ENCODE measurements around the gene DGLUCY.
"Not testable (repeated sequence)": the region's sequence is repeated elsewhere in the genome, so short reads cannot be mapped to it uniquely, and the experiment has no call there.

The DGLUCY gene

GRCh38 chr14:91173904-91174303 is 60.0 kb downstream of the DGLUCY start:
- DNase-seq = no peak

GRCh38 chr14:91175291-91176201 is 61.7 kb downstream of the DGLUCY start:
- DNase-seq = no peak

GRCh38 chr14:91177073-91178034 is 63.5 kb downstream of the DGLUCY start:
- DNase-seq = peak; percentile 77

GRCh38 chr14:91180611-91181010 is 66.7 kb downstream of the DGLUCY start:
- no peak for DNase-seq

GRCh38 chr14:91182753-91183152 is 68.9 kb downstream of the DGLUCY start:
- not testable (repeated sequence) for DNase-seq

- no peak for DNase-seq
Observed at GRCh38 chr14:91184559-91184958, 70.7 kb downstream of the DGLUCY start.

- DNase-seq = no peak
Observed at GRCh38 chr14:91185721-91186120, 71.8 kb downstream of the DGLUCY start.

- DNase-seq = no peak
Observed at GRCh38 chr14:91186515-91187066, 72.7 kb downstream of the DGLUCY start.

- DNase-seq = no peak
Observed at GRCh38 chr14:91187271-91187670, 73.4 kb downstream of the DGLUCY start.

GRCh38 chr14:91190853-91191252 is 77.0 kb downstream of the DGLUCY start:
- no peak for DNase-seq

GRCh38 chr14:91193069-91193468 is 79.2 kb downstream of the DGLUCY start:
- no peak for DNase-seq

- DNase-seq = no peak
Observed at GRCh38 chr14:91195881-91196280, 82.0 kb downstream of the DGLUCY start.

GRCh38 chr14:91197631-91198030 is 83.8 kb downstream of the DGLUCY start:
- DNase-seq = no peak

GRCh38 chr14:91200802-91201201 is 86.9 kb downstream of the DGLUCY start:
- not testable (repeated sequence) for DNase-seq

- no peak for DNase-seq
Observed at GRCh38 chr14:91202234-91202974, 88.5 kb downstream of the DGLUCY start.

- DNase-seq = no peak
Observed at GRCh38 chr14:91204657-91205056, 90.8 kb downstream of the DGLUCY start.

GRCh38 chr14:91205459-91205858 is 91.6 kb downstream of the DGLUCY start:
- DNase-seq = no peak

GRCh38 chr14:91207008-91207407 is 93.1 kb downstream of the DGLUCY start:
- DNase-seq = no peak

- DNase-seq = no peak
Observed at GRCh38 chr14:91211017-91211416, 97.1 kb downstream of the DGLUCY start.

GRCh38 chr14:91214306-91214705 is 100.4 kb downstream of the DGLUCY start:
- DNase-seq = no peak

GRCh38 chr14:91215381-91215780 is 101.5 kb downstream of the DGLUCY start:
- no peak for DNase-seq

- no peak for DNase-seq
Observed at GRCh38 chr14:91216731-91217226, 102.9 kb downstream of the DGLUCY start.
